HG02763 (cell line): ENCODE data around the gene SCN9A.
A peak's percentile ranks its signal among the peaks of the same experiment; 100 is the strongest.

Source experiments
- ATAC-seq: cut with Tn5 transposase; IDR thresholded peaks from one replicate; pipeline ENCODE4 v1.9.1; 2021; ENCODE audit warnings: mild to moderate bottlenecking, moderate library complexity; ENCODE audit not compliant: unreplicated experiment

SCN9A gene

DNA sequence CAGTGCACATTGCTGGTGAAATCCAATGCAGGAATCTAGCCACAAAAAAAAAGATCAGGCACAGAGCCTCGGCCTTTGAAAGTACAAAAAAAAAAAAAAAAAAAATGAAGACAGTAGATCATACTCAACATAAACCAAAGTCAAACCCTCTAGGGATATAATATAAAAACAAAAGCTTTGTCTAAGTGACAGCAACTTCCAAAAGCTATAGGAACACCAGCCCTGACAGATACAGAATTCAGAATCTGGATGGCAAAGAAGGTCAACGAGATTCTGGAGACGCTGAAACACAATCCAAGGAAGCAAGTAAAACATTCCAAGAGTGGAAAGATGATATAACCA, 194.0 kb downstream of the SCN9A start:
- no peak for ATAC-seq

GRCh38 chr2:166180951-166181812, 194.6 kb downstream of the SCN9A start:
- ATAC-seq, result peak; percentile 90

- ATAC-seq, result no peak
These were observed 196.5 kb downstream of the SCN9A start for GRCh38 chr2:166179201-166179600.

GRCh38 chr2:166173263-166173662, 202.5 kb downstream of the SCN9A start:
- ATAC-seq, result no peak

GRCh38 chr2:166171216-166171615, 204.5 kb downstream of the SCN9A start:
- no peak for ATAC-seq

GRCh38 chr2:166170356-166170755, 205.4 kb downstream of the SCN9A start:
- peak; percentile 65 for ATAC-seq

GRCh38 chr2:166167449-166167848, 208.3 kb downstream of the SCN9A start:
- no peak for ATAC-seq

GRCh38 chr2:166163775-166164174, 212.0 kb downstream of the SCN9A start:
- ATAC-seq, result no peak

DNA sequence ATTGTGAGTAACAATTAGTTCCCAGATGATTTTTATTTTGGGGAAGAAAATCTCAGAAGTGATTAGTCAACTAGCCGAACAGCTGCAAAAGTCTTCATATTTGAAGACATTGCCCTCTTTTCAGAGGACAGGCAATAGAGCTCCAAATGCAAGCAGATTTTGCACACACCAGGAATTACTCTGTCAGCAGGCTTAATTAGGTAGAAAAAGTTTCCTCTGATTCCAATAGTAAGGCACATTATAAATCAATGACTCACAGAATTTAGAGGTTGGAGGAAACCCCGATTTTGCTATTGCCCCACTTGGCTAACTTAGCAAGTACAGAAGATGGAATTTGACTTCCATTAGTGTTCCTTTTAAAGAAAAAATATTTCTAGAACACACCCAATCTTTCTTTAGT, 217.2 kb downstream of the SCN9A start:
- ATAC-seq, result no peak

- ATAC-seq, result no peak
These were observed 218.2 kb downstream of the SCN9A start for GRCh38 chr2:166157578-166157977.

GRCh38 chr2:166156985-166157490, 218.7 kb downstream of the SCN9A start:
- ATAC-seq, result no peak

DNA sequence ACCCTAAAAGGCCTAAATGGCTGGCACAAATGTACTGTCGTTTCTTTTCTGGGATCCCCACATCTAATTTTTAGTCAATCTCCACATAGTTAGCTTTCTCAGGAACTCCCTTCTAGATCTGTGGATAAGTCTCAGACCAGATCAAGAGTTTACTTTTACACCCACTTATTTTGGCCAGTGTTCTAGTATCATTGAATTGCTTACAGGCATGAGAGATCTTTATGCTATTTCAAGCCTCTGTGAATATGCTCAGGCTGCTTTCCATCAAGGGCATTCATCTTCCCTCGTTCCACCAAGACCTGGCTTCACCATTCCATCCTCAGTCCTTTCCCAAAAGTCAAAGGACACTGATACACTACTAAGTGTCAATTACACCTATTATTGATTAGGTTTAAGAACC, 220.2 kb downstream of the SCN9A start:
- ATAC-seq, result no peak

DNA sequence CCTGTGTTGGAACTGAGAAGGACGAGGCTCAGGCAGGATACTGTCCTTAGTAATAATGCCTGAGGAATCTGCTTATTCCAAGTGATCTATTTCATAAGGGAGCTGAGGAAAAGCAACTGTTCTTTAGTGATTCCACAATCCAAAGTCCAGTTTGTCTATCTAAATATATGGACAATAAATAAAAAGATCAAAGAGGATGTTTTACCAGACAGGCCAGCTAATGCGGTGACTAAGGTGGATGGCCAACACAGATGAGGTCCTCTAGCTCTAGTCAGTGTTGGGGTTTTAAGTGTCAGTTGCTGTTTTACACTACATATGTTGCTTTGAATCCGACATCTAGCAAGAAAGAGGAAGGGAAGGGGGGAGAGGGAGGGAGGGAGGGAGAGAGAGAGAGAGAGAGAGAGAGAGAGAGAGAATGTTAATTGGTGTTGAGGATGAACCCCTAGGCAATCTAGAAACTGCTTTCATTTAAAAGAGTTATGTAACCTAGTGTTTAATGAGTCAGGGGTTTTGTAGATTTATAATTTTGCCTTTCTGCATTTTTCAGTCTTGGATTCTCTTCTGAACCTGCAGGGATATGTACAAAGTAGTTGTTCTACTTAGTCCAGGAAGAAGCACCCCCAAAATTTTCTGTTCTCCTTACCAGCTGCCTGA, 220.9 kb downstream of the SCN9A start:
- no peak for ATAC-seq

- ATAC-seq, result no peak
These were observed 223.7 kb downstream of the SCN9A start for GRCh38 chr2:166152064-166152463.

DNA sequence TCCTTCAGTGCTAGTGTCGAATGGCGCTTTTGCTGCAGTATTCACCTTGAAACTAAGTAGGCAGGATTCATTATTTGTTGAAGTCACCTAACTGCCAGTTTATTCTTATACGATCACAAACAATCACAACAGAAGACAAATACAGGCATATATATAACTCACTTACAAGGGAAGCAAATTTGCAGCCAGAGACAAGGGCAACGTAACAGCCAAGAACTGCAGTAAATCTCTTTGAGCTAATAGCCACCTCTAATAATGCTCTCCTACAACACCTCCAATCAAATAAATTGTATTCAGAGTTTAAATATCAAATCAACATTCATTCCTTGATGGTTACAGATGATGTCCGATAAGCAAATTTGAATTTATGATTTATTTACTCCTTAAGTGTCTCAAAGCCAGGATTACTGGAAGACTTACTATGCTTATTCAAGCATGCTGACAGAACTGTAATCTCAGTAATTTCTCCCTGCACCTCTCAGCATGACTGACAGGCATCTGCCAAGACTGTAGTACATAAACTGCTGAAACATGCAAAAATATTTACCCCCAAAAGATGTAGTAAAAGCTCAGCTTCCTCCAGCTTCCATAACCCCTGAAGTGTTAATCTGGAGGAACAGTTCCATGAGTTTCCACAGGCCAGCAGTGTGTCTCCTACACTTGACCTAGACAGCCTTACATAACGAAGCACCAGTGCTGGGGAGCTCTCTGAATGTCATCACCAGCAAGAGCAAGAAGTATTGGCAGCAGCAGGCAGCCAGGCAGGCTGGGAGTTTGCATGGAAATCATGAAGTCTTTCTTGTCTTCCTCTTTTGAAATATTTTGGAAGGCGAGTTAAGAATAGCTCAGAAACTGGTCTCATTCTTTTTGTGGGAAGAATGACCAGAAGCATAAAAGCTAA, 227.0 kb downstream of the SCN9A start:
- no peak for ATAC-seq

DNA sequence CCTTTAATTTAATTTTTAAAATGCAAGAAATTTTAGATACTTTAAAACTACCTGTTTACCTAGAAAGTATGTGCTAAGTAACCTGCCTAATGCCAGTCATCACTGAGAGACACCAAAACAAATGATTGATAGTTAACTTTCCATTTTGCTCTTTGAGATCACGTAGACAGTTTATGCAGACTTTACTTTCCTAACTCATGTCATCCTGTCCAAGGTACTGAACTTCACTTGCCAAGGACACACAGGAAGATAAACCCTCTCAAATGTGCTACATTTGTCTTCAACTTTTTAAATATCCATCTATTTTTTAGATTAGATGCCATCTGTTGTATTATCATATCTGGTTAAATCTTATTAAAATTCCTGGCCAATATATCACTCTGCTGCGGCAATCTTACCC, 227.9 kb downstream of the SCN9A start:
- ATAC-seq, result no peak
